Stimulated activated CD8-positive, alpha-beta memory T cell treated with anti-CD3 and anti-CD28 coated beads, Interleukin-7, amount 100 ng/mL, for 4 hours (primary cell): ENCODE data around the gene METRNL.
"Not testable (repeated sequence)": the region's sequence is repeated elsewhere in the genome, so short reads cannot be mapped to it uniquely, and the experiment has no call there.

ENCODE experiments used
- DNase-seq, 2 donors: peaks; one replicate each; pipeline ENCODE4 v3.0.0-alpha.2; 2020; ENCODE audit warnings: low read depth in 2 of 2

The METRNL gene

DNA sequence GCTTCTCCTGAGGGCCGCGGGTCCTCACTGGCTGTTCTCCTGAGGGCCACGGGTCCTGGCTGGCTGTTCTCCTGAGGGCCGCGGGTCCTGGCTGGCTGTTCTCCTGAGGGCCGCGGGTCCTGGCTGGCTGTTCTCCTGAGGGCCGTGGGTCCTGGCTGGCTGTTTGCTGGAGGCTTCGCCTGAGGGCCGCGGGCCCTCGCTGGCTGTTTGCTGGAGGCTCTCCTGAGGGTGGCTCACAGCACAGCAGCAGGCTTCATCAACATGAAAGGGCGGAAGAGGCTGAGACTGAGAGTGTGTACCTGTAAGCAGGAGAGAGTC lies 60.8 kb downstream of the METRNL start:
- not testable (repeated sequence) for DNase-seq

DNA sequence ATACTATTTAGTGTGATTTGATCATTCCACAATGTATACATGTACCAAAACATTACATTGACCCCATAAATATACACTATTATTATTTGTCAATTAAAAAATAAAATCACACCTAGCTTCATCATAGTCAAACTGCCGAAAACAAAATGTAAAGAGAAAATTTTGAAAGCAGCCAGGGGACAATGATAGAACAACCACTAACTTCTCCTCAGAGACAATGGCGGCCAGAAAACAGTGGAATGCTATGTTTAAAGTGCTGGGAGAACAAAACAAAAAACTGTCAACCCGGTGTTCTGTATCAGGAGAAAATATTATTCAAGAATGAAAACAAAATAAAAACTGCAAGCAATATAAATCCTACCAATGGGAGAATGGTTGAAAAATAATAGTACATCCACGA lies 63.2 kb downstream of the METRNL start:
- no peak for DNase-seq

DNA sequence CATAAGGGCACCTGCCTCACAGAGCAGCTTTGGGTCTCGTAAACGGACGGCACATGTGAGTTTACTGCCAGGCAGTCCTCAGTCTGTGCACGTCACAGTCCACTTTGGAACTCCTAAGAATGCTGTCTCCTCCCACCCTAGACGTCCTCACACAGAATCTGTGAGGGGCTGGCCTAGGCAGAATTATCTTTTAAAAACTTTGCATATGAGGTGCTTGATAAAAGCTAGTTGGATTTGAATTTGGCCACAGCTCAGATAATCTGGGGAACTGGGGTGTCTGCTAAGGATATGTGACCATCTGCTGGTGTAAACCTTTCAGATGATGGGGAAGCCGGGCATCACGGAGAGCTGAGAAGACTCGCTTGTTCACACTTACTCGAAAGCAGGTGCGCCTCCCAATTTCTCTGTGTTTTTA lies 64.4 kb downstream of the METRNL start:
- DNase-seq: no peak
